ENCODE data around the gene TRMT1.

The TRMT1 gene

GRCh38 chr19:13083627-13084026 lies 32.9 kb downstream of the TRMT1 start:
- Histone ChIP-seq H3K4me1 (ENCODE audit: insufficient read depth, low read length, severe bottlenecking) (no peaks in the 10 kb centered on the region), H3K9ac (ENCODE audit: low read length) (no peak overlapping the region), H3K27ac (ENCODE audit: low read depth, low read length, poor library complexity, severe bottlenecking) (no peak overlapping the region), H3F3A (ENCODE audit: insufficient read depth, low read length) (no peaks in the 10 kb centered on the region), H3K79me2 (ENCODE audit: insufficient read depth, low read length) (no peaks in the 10 kb centered on the region), H3K36me3 (ENCODE audit: insufficient read depth, low read length) (no peaks in the 10 kb centered on the region), H3K9me2 (ENCODE audit: low read depth, low read length) (no peaks in the 10 kb centered on the region), H3K27me3 (ENCODE audit: insufficient read depth, low read length) (peaks cover 17% of the 10 kb centered on the region; the same call in 1 of the 2 replicates), H3K4me2 (ENCODE audit: low read length) (no peak overlapping the region), H3K4me3 (ENCODE audit: low read depth, low read length, poor library complexity, severe bottlenecking) (no peak overlapping the region), H4K20me1 (ENCODE audit: insufficient read depth, low read length) (no peaks in the 10 kb centered on the region), H2AFZ (ENCODE audit: low read length) (no peak overlapping the region), H3K9me3 (ENCODE audit: low read length) (no peaks in the 10 kb centered on the region)
- TF ChIP-seq EZH2 (IDR thresholded peaks at IDR 0.05; ENCODE audit: borderline replicate concordance, low read length): no peak
- no peak for TF ChIP-seq CTCF (IDR thresholded peaks at IDR 0.05; ENCODE audit: low read length)

GRCh38 chr19:13083008-13083404 lies 33.5 kb downstream of the TRMT1 start:
- no peak overlapping the region for H3K27ac ChIP-seq (ENCODE audit: low read depth, low read length, poor library complexity, severe bottlenecking)
- TF ChIP-seq CTCF (IDR thresholded peaks at IDR 0.05; ENCODE audit: low read length) (no peak), EZH2 (IDR thresholded peaks at IDR 0.05; ENCODE audit: borderline replicate concordance, low read length) (no peak)
- no peaks in the 10 kb centered on the region for H4K20me1 ChIP-seq (ENCODE audit: insufficient read depth, low read length)
- peaks cover 17% of the 10 kb centered on the region; the same call in 1 of the 2 replicates for H3K27me3 ChIP-seq (ENCODE audit: insufficient read depth, low read length)
- no peaks in the 10 kb centered on the region for H3F3A ChIP-seq (ENCODE audit: insufficient read depth, low read length)
- H3K79me2 ChIP-seq (ENCODE audit: insufficient read depth, low read length): no peaks in the 10 kb centered on the region
- no peak overlapping the region for H3K4me2 ChIP-seq (ENCODE audit: low read length)
- H3K36me3 ChIP-seq (ENCODE audit: insufficient read depth, low read length): no peaks in the 10 kb centered on the region
- no peaks in the 10 kb centered on the region for H3K9me2 ChIP-seq (ENCODE audit: low read depth, low read length)
- no peak overlapping the region for H2AFZ ChIP-seq (ENCODE audit: low read length)
- H3K4me1 ChIP-seq (ENCODE audit: insufficient read depth, low read length, severe bottlenecking): no peaks in the 10 kb centered on the region
- H3K4me3 ChIP-seq (ENCODE audit: low read depth, low read length, poor library complexity, severe bottlenecking): no peak overlapping the region
- no peaks in the 10 kb centered on the region for H3K9me3 ChIP-seq (ENCODE audit: low read length)
- no peak overlapping the region for H3K9ac ChIP-seq (ENCODE audit: low read length)

- H3K9me2 ChIP-seq (ENCODE audit: low read depth, low read length): no peaks in the 10 kb centered on the region
- no peak overlapping the region for H3K4me3 ChIP-seq (ENCODE audit: low read depth, low read length, poor library complexity, severe bottlenecking)
- no peaks in the 10 kb centered on the region for H3K9me3 ChIP-seq (ENCODE audit: low read length)
- no peak overlapping the region for H3K9ac ChIP-seq (ENCODE audit: low read length)
- TF ChIP-seq EZH2 (IDR thresholded peaks at IDR 0.05; ENCODE audit: borderline replicate concordance, low read length): no peak
- TF ChIP-seq CTCF (IDR thresholded peaks at IDR 0.05; ENCODE audit: low read length): peak; percentile 30; the same call in 1 of the 2 replicates
- H3K27ac ChIP-seq (ENCODE audit: low read depth, low read length, poor library complexity, severe bottlenecking): no peak overlapping the region
- H3K4me1 ChIP-seq (ENCODE audit: insufficient read depth, low read length, severe bottlenecking): no peaks in the 10 kb centered on the region
- H3K27me3 ChIP-seq (ENCODE audit: insufficient read depth, low read length): peaks cover 16% of the 10 kb centered on the region; the same call in 1 of the 2 replicates
- H2AFZ ChIP-seq (ENCODE audit: low read length): no peak overlapping the region
- no peaks in the 10 kb centered on the region for H3K79me2 ChIP-seq (ENCODE audit: insufficient read depth, low read length)
- no peak overlapping the region for H3K4me2 ChIP-seq (ENCODE audit: low read length)
- no peaks in the 10 kb centered on the region for H3K36me3 ChIP-seq (ENCODE audit: insufficient read depth, low read length)
- H3F3A ChIP-seq (ENCODE audit: insufficient read depth, low read length): no peaks in the 10 kb centered on the region
- H4K20me1 ChIP-seq (ENCODE audit: insufficient read depth, low read length): no peaks in the 10 kb centered on the region
Observed at GRCh38 chr19:13082192-13083007, 34.1 kb downstream of the TRMT1 start.
